Osteocyte (in vitro differentiated cells): Measurements from ENCODE around the gene NTRK2. TPM values are rescaled to one million over a fixed set of nuclear protein-coding genes. Genes with fewer than 3 reads are reported as not detected.

Experiments
- DNase-seq: peaks from one replicate; pipeline ENCODE4 v3.0.0; 2021; ENCODE audit warnings: mixed read lengths; ENCODE audit not compliant: unreplicated experiment; ENCODE audit errors: extremely low spot score
- H3K27ac Mint-ChIP-seq: one replicate; pipeline ENCODE4 v1.8.0; 2021; ENCODE audit warnings: mild to moderate bottlenecking, mixed read lengths; ENCODE audit not compliant: unreplicated experiment
- H3K27me3 Mint-ChIP-seq: one replicate; pipeline ENCODE4 v1.8.0; 2021; ENCODE audit warnings: mixed read lengths; ENCODE audit not compliant: unreplicated experiment
- H3K36me3 Mint-ChIP-seq: one replicate; pipeline ENCODE4 v1.8.0; 2021; ENCODE audit warnings: mixed read lengths; ENCODE audit not compliant: unreplicated experiment
- H3K4me1 Mint-ChIP-seq: one replicate; pipeline ENCODE4 v1.8.0; 2021; ENCODE audit warnings: mixed read lengths; ENCODE audit not compliant: unreplicated experiment
- H3K4me3 Mint-ChIP-seq: one replicate; pipeline ENCODE4 v1.8.0; 2021; ENCODE audit warnings: mild to moderate bottlenecking, moderate library complexity, mixed read lengths; ENCODE audit not compliant: unreplicated experiment
- H3K9me3 Mint-ChIP-seq: one replicate; pipeline ENCODE4 v1.8.0; 2021; ENCODE audit warnings: mixed read lengths; ENCODE audit not compliant: unreplicated experiment
- CTCF ChIP-seq: fragments of 200-600 bp; sonication (generic); IDR thresholded peaks from 2 replicates; pipeline ENCODE4 v1.5.0; 2021; ENCODE audit warnings: antibody characterized with exemption, mild to moderate bottlenecking, moderate library complexity
- total RNA-seq: library from RNA; stranded (reverse); gene quantifications from 2 replicates; pipeline ENCODE4 v1.2.1, GENCODE V29; 2021

NTRK2 gene
- total RNA-seq, 1 donor from 2014 or later, result 29.4 TPM

GRCh38 chr9:84838879-84839278, 169.3 kb downstream of the NTRK2 start:
- H3K4me1 Mint-ChIP-seq, result peaks cover 14% of the 10 kb centered on the region
- no peak for DNase-seq
- H3K27me3 Mint-ChIP-seq, result peaks cover 4% of the 10 kb centered on the region
- TF ChIP-seq CTCF, result no peak
- no peak overlapping the region for H3K4me3 Mint-ChIP-seq
- no peaks in the 10 kb centered on the region for H3K36me3 Mint-ChIP-seq
- no peaks in the 10 kb centered on the region for H3K9me3 Mint-ChIP-seq
- no peak overlapping the region for H3K27ac Mint-ChIP-seq

- no peaks in the 10 kb centered on the region for H3K36me3 Mint-ChIP-seq
- no peak for DNase-seq
- peaks cover 14% of the 10 kb centered on the region for H3K4me1 Mint-ChIP-seq
- H3K27ac Mint-ChIP-seq, result no peak overlapping the region
- TF ChIP-seq CTCF, result no peak
- peaks cover 4% of the 10 kb centered on the region for H3K27me3 Mint-ChIP-seq
- no peak overlapping the region for H3K4me3 Mint-ChIP-seq
- H3K9me3 Mint-ChIP-seq, result no peaks in the 10 kb centered on the region
Observed at GRCh38 chr9:84839541-84839940, 170.0 kb downstream of the NTRK2 start.

GRCh38 chr9:84841931-84842330, 172.4 kb downstream of the NTRK2 start:
- H3K27ac Mint-ChIP-seq, result no peak overlapping the region
- DNase-seq, result no peak
- no peaks in the 10 kb centered on the region for H3K36me3 Mint-ChIP-seq
- no peak overlapping the region for H3K4me3 Mint-ChIP-seq
- TF ChIP-seq CTCF, result no peak
- no peaks in the 10 kb centered on the region for H3K9me3 Mint-ChIP-seq
- H3K4me1 Mint-ChIP-seq, result peaks cover 15% of the 10 kb centered on the region
- H3K27me3 Mint-ChIP-seq, result peaks cover 4% of the 10 kb centered on the region

- Mint-ChIP-seq H3K36me3 (no peaks in the 10 kb centered on the region), H3K4me1 (peaks cover 15% of the 10 kb centered on the region), H3K27ac (no peak overlapping the region), H3K9me3 (no peaks in the 10 kb centered on the region), H3K4me3 (no peak overlapping the region), H3K27me3 (peaks cover 4% of the 10 kb centered on the region)
- DNase-seq, result no peak
- TF ChIP-seq CTCF, result no peak
Observed at GRCh38 chr9:84843175-84843824, 173.8 kb downstream of the NTRK2 start.

- no peak for DNase-seq
- H3K4me3 Mint-ChIP-seq, result no peak overlapping the region
- H3K4me1 Mint-ChIP-seq, result peaks cover 8% of the 10 kb centered on the region
- no peak for TF ChIP-seq CTCF
- H3K36me3 Mint-ChIP-seq, result no peaks in the 10 kb centered on the region
- no peaks in the 10 kb centered on the region for H3K27me3 Mint-ChIP-seq
- H3K27ac Mint-ChIP-seq, result no peak overlapping the region
- no peaks in the 10 kb centered on the region for H3K9me3 Mint-ChIP-seq
Observed at GRCh38 chr9:84845956-84846900, 176.7 kb downstream of the NTRK2 start.
